GM18909 (cell line): ENCODE data around the gene EPHB2.

Experiments used
- ATAC-seq: cut with Tn5 transposase; IDR thresholded peaks from one replicate; pipeline ENCODE4 v1.9.1; 2021; ENCODE audit warnings: mild to moderate bottlenecking; ENCODE audit not compliant: unreplicated experiment, poor library complexity

EPHB2 gene

DNA sequence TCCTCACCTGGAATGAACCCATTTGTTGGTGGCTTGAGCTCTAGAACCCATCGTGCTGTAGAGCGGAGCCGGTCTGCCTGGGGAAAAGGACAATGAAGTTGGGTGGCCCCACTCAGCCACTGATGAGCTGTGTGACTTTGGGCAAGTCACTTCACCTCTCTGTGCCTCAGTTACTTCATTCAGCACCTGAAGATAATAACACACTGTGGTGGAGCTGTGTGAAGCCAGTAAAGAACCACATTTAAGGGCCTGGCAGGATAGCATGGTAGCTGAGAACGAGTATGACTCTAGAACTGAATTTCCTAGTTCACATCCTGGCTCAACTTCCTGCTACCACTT is 37.1 kb downstream of the EPHB2 start:
- ATAC-seq: no peak

DNA sequence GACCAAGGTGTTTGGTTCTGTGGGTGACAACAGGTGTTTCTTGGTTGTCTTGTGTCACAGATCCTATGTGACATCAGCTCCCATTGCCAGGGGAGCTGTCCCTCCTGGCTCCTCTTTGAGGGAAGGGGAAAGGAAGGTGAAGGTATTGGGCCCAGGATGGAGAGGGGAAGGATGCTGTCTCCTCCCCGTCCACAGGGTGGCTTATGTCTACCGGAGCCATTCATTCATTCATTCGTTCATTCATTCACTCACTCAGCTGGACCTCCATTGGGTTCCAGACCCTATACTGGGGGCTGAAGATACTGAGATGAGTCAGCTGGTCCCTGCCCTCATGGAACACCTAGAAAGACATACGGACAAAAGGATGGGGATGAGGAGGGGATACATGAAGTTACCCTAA is 38.9 kb downstream of the EPHB2 start:
- no peak for ATAC-seq

DNA sequence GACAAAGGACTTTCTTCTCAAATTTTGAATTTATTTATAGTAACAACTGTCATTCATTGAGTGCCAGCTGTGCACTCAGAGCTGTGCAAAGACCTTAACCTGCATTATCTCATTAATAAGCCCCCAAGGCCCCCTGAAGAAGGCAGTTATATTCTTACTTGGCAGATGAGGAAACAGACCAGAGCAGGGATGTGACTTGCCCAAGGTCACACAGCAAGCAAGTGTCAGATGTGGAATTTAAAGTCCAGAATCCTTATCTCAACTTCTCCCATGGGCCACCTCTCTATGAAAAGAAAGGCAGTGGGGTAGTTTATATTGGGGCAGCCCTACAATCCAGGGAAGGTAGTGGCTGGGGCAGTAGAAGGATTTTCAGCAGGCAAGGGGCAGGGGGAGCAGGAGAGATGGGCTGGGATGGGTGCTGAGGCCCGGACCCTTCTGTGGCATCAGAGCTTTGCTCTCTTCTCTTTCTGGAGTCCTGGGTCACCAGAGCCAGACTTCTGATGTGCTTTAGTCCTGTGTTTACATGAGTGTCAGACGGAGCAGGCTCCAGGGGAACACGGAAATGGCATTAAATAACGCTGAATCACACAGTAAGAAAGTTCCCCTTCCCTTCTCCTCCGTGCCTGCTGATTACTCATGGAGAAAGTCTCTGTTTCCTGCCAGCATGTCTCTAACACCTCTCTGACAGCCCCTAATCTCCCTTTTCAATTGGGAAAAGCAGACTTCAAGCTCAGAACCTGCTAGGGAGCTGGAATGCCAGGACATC is 39.5 kb downstream of the EPHB2 start:
- no peak for ATAC-seq

DNA sequence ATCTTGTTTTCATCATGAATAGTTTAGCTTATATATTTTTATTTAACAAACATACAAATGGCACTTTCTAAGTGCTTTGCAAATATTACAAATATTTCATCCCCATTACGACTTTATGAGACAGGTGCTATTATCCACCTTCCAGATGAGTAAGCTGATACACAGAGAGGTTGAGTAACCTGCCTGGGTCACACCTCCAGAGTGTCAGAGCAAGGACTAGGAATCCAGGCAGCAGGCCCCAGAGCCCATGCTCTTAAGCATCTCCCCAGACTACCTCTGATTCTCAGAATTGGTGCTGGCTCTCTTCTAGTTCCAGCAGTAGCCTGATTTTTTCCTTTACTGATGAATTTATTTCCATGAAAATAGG is 40.0 kb downstream of the EPHB2 start:
- ATAC-seq: no peak

DNA sequence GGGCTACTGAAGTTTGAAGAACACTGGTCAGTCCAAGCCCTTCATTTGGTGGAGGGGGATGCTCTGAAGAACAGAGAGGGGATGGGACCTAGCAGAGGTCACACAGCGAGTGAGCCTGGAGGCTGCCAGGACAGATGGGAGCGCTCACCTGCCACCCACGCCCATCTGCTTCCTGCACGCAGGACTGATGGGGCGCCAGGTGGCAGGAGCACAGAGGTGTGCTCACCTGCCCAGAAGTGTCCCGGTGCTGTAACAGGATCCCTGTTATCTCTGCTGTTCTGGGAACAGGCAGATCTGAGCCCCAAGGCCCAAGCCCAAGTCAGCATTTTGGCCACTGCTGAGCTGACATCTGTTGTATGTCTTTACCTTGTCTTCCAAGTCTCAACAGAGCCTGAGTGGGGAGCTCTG is 40.5 kb downstream of the EPHB2 start:
- ATAC-seq: no peak

DNA sequence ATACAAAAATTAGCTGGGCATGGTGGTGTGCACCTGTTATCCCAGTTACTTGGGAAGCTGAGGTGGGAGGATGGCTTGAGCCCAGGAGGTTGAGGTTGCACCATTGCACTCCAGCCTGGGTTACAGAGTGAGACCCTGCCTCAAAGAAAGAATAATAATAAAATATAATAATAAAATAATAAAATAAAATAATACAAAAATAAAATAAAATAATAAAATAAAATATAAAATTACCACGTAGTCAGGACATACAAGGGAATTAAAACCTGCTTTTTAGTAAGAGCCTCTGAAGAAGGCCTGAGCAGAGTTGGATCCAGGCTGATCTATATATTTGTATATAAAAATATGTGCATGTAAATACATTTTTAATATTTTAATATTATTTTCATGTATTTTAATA is 41.7 kb downstream of the EPHB2 start:
- no peak for ATAC-seq

DNA sequence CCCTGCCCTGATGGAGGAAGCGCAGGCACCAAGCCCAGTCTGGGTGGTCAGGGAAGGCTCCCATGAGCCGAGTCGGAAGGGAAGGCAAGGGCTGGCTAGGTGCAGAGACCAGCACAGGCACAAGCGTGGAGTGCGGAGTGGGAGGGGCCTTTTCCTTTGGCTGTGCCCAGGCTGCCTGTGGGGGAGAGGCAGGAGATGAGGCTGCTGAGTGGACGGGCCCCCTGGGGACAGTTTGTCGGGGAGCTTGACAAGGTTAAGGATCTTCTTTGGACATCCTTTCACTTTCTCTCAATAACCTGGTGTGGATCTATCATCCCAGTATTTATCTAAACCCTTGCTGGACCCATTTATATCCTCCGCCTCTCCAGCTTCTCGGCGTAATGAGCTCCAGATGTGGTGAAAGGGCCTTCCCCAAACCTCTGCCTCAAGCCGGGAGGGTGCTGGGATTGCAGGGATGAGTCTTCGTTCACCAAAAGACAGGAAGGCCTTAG is 42.9 kb downstream of the EPHB2 start:
- ATAC-seq: no peak

DNA sequence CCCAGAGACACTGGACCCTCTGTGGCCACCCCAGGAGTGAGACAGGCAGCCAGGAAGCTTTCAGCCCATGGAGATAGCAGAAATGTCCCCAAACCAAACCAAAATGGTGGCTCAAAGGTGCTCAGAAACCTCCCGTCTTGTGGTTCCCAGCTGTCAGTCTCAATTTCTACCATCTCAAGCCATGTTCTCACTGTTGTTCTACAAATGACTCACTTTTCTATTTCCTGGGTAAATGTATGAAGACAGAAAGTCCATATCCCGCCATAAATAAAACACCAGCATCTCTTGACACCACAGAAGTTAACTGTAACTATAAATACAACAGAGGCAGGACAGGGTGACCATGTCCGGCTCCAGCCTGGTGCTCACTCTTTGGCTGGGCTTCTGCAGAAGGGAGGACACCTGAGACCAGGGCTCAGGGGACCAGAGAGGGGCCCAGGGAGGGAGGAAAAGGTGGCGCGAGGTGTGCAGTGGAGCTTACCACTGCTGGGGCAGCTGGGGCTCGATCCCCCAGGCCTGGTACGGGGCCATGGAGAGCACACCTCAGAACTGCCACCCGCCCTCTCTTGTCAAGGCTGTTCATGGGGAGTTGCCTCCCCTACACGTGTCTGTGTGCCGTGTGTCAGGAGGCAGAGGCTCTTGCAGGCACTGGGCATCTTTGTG is 43.6 kb downstream of the EPHB2 start:
- ATAC-seq: no peak

DNA sequence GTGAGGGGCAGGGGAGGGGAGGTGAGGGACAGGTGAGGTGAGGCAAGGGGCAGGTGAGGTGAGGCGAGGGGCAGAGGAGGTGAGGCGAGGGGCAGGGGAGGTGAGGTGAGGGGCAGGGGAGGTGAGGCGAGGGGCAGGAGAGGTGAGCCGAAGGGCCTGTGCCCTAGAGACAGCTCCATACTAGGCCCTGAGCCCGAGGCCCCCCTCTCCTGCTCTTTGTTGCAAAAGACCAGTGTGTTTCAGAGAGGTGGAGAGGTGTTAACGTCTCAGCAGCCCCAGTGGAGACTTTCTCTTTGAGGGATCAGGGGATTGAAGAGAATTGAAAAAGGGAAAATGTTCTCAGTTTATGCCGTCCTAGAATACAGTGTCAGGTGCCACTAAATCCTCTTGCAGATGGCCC is 44.2 kb downstream of the EPHB2 start:
- ATAC-seq: no peak

DNA sequence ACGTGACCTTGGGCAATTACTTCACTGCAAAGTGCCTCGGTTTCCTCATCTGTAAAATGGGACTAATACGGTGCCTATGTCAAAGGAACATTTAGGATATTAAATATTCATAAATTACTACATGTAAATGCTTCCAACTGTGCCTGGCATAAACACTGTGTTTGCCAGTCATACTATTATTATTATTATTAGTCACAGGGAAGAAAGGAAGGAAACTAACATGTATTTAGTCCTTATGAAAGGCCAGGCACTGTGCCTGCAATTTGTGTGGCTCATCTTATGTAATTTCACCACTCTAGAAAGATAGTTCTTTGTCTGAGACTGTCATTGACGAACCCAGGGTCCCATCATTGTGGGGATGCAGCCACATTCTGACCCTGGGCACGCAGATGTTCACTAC is 45.0 kb downstream of the EPHB2 start:
- ATAC-seq: no peak

DNA sequence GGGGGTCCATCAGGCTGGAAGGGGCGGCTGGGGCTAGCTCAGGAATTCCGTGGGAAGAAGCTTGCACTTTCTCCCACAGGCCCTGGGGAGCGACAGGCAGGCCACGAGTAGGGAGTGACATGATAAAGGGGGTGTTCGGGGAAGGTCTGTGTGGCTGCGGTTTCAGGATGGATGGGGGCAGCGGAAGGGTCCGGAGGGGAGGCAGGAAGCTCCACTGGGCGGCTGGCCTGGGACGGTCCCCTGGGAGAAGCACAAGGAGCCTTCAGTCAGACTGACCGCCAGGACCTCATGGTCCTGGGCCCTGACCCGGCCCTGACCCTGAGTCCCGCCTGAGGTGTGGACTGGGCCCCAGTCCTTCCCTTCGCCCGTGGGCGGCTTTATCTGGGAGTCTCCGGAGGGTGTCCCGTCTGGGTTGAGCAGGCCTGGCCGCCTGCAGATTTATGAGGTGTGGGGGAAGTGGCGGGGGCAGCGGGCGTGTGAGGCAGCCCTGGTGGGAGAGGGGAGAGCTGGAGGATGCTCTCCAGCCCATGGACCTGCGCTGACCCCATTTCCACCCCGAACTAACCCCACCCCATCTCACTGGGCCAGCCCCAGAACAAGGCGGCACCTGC is 45.6 kb downstream of the EPHB2 start:
- ATAC-seq: no peak

DNA sequence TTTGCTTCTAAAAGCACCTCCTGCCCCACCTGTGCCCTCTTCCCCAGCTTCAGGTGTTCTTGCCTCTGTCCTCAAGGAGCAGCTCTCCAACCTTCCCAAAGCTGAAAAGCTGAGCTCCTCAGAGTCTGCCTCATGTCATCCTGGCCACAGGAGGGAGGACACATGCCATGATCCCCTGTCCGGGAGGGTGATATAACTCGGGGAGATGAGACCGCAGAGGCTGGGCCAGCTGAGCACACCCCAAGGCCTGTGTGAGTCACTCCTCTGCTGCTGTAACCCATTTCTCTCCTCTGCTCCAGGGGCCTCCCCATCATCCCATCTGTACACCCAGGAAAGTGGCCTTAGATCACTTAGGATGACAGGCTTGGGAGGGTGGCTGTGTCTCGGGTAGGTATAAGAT is 49.8 kb downstream of the EPHB2 start:
- ATAC-seq: no peak

DNA sequence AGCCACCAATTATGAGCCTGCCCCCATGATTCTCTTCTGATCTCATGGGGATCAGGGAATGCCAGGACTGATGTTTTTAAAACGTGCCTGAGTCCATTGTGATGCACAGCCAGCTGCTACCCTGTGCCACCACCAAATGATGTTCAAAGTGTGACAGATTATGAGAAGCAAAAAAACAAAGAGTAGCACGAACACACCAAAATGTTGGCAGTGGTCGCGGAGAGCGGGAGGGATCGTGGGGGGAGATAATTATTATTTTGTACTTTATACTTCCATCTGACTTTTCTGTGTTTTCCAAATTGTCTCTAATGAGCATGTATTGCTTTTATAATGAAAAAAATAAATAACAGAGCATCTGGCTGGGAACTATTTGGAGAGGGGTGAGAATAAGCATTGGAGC is 50.5 kb downstream of the EPHB2 start:
- no peak for ATAC-seq

DNA sequence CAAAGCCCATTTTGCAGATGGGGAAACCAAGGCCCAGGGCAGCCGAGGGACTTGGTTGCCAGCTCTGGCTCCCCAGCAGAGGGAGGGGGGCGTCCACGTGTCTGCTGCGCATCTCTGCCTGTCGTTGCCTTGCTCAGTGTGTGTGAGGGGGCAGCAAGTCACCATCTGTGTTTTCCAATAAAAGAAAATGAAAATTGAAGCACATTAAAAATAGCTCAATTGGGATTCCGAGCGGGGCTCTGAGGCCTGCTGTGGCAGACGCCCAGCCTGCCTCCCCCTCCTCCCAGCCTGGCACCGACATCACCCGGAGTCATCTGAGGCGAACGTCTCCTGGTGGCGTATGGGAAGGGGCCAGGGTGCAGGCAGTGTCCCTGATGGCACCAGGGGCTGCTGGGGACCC is 51.2 kb downstream of the EPHB2 start:
- ATAC-seq: no peak

DNA sequence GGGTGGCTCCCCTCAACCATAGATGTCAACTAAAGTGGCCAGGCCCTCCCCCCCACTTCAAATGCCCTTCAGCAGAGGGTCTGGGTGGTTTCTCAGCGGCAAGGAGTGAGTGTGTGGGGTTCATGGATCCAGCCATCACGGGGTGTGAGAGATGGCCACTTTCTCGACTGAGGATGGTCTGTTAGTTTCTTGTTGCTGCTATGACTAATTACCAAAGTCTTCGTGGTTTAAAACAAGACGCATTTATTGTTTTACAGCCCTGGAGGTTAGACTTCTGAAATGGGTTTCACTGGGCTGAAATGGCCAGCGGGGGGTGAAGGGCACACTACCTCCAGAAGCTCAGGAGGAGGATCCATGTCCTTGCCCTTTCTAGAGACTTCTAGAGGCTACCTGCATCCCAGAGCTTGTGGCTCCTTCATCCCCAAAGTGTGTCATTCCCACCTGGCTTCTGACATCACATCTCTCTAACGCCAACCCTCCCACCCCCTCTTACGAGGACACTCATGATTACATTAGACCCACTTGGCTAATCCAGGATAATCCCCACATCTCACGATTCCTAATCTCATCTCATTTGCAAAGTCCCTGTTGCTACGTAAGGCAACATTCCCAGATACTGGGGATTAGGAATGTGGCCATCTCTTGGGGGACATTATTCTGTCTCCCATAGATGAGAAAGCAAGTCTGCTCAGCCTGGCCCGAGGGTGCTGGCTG is 53.0 kb downstream of the EPHB2 start:
- ATAC-seq: no peak

DNA sequence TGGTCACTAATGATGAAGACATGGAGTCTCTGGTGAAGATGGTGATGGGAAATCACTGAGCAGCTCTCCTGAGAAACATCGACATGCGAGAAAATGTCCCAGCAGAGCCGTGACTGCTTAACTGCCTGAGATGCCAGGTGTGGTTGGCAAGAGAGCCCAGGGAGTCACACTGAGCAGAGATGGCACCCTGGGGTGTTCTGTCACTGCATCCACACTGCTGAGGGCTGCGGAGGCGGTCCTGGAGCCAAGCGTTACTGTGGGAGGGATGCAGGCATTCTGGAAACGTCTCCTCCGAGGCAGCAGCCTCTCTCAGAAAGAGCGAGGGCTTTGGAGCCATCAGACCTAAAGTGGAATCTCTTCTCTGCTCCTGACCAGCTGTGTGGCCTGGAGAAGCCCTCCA is 57.2 kb downstream of the EPHB2 start:
- no peak for ATAC-seq

DNA sequence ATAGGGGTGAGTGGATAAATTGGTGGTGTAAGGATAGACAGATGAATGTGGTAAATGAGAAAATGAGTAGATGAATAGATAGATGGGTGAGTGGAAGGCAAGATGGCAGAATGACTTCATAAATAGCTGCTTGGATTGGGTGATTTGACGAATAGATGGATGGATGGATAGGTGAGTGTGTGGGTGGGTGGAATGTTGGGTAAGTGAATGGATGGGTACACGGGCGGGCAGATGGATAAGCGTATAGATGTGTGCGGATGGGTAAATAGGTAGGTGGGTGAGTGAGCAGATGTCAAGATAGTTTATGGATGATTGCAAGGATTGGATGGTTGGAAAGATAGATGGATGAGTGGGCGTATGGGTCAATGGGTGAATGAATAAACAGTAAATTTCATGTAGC is 59.3 kb downstream of the EPHB2 start:
- ATAC-seq: no peak

DNA sequence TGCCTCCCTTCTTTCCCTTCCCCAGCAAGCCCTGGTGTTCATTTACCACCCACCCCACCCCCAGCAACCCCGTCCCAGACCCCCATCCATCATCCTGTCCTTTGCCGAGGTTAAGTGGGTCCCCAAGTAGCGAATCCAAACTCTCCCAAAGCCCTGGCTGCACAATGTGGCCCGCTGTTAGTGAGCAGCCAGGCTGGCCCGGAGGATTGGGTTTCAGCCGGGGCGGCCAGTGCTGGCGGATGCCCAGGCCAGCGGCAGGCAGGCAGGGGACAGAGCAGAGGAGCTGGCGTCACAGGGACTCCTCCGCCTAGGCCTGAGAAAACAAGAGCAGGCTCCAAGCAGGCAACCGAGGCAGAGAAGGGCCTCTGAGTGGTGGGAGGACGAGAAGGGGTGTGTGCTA is 61.4 kb downstream of the EPHB2 start:
- ATAC-seq: no peak

DNA sequence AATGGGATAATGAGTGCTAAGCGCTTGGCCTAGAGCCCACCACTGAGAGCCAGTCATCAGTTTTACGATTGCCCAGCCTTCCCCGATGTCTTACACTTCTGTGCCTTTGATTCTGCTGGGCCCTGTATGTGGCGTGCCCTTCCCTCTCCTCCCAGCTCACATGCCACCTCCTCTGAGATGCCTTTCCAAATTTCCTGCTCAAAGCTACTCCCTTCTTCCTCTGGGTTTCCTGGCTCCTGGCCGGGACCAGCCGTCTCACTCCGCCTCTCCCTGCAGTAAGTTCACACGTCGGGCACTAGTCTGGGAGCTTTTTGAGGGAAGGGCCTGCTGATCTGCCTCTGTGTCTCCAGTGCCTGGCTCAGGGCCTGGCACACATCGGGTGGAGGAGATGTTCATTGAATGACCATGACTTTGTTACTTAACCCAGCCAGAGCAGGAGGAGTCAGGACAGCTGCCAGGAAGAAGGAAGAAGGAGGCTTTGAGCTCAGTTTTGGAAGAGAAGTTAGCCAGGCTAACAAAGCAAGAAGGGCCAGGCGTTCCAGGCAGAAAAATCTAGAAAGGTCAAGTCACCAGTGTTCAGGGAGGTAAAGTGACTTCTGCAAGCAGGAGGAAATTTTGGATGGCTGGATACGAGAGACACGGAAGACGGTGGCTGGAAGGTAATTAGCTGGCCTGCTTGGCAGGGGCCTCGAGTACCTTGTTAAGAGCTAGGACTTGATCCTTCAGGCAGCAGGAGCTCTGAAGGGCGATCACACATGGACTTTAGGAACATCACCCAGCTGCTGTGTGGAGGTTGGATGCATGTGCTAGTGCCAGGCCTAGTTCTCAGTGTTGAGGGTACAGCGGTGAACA is 63.6 kb downstream of the EPHB2 start:
- no peak for ATAC-seq

DNA sequence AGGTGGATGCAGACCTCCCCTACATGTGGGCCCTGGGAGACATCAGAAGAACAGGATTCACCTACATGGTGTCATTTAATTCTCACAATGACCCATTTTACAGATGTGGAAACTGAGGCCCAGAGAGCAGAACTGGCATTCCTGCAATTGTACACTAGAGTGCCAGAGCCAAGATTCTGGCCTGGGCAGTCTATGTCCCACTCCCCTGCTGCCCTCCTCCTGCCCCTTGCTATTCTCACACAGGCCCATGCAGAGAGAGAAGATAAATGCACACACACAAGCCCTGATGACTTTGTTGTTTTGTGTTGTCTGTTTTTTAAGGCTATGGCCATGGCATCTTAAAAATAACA is 64.2 kb downstream of the EPHB2 start:
- ATAC-seq: no peak
